SK-N-SH treated with all-trans-retinoic acid at 6 μM for 48 hours (cell line): Measurements from ENCODE around the gene PRSS8.

Source experiments
- BACH2 ChIP-seq: fragments of 250-450 bp; sonication (Bioruptor Pico); IDR thresholded peaks from 2 replicates; pipeline ENCODE4 v1.9.0; 2021; ENCODE audit warnings: mild to moderate bottlenecking, borderline replicate concordance
- RARB ChIP-seq: fragments of 250-450 bp; sonication (Bioruptor Pico); IDR thresholded peaks from 2 replicates; pipeline ENCODE4 v1.8.0; 2021; ENCODE audit warnings: mild to moderate bottlenecking, moderate library complexity
- ZC3H10 ChIP-seq: fragments of 250-450 bp; sonication (Bioruptor Pico); IDR thresholded peaks from 2 replicates; pipeline ENCODE4 v1.5.1; 2021; ENCODE audit warnings: mild to moderate bottlenecking, moderate library complexity
- ZNF70 ChIP-seq: fragments of 450-650 bp; formaldehyde crosslinking; IDR thresholded peaks from 2 replicates; pipeline ENCODE4 v1.5.0; 2020; ENCODE audit warnings: mild to moderate bottlenecking, moderate library complexity
- TF ChIP-seq, protein P1 (sequence below): fragments of 250-450 bp; sonication (Bioruptor Pico); IDR thresholded peaks from 2 replicates; pipeline ENCODE4 v1.5.1; 2020; ENCODE audit warnings: low read depth, mild to moderate bottlenecking, moderate library complexity
- TF ChIP-seq, protein P2 (sequence below): fragments of 250-450 bp; sonication (Bioruptor Pico); IDR thresholded peaks from 2 replicates; pipeline ENCODE4 v1.8.0; 2021; ENCODE audit warnings: low read depth, mild to moderate bottlenecking, moderate library complexity, borderline replicate concordance
- TF ChIP-seq, protein P3 (sequence below): fragments of 250-450 bp; sonication (Bioruptor Pico); IDR thresholded peaks from 2 replicates; pipeline ENCODE4 v1.8.0; 2020; ENCODE audit warnings: mild to moderate bottlenecking, moderate library complexity, borderline replicate concordance

DNA sequence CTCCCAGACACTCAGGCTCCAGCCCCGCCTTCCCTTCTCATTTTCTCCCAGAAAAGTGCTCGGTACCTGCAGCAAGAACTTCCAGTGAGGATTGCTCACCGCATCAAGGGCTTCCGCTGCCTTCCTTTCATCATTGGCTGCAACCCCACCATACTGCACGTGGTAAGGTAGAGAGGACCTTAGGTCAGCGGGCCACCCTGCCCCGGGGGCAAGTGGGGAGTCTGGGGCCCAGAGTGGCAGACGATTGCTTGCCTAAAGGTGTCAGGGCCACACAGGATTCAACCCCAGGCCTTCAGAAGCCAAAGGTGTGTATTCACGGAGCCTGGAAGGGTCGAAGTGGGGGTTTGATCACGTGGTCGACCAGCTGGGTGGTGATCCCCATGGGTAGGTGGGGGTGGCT is 25.9 kb downstream of the PRSS8 start:
- TF ChIP-seq RARB (CRISPR knock-in tag), result no peak
- TF ChIP-seq ZNF70 (CRISPR knock-in tag), result no peak
- TF ChIP-seq, protein P1, sequence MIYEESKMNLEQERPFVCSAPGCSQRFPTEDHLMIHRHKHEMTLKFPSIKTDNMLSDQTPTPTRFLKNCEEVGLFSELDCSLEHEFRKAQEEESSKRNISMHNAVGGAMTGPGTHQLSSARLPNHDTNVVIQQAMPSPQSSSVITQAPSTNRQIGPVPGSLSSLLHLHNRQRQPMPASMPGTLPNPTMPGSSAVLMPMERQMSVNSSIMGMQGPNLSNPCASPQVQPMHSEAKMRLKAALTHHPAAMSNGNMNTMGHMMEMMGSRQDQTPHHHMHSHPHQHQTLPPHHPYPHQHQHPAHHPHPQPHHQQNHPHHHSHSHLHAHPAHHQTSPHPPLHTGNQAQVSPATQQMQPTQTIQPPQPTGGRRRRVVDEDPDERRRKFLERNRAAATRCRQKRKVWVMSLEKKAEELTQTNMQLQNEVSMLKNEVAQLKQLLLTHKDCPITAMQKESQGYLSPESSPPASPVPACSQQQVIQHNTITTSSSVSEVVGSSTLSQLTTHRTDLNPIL (CRISPR knock-in tag), result no peak
- TF ChIP-seq, protein P2, sequence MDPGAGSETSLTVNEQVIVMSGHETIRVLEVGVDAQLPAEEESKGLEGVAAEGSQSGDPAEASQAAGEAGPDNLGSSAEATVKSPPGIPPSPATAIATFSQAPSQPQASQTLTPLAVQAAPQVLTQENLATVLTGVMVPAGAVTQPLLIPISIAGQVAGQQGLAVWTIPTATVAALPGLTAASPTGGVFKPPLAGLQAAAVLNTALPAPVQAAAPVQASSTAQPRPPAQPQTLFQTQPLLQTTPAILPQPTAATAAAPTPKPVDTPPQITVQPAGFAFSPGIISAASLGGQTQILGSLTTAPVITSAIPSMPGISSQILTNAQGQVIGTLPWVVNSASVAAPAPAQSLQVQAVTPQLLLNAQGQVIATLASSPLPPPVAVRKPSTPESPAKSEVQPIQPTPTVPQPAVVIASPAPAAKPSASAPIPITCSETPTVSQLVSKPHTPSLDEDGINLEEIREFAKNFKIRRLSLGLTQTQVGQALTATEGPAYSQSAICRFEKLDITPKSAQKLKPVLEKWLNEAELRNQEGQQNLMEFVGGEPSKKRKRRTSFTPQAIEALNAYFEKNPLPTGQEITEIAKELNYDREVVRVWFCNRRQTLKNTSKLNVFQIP (CRISPR knock-in tag), result no peak
- TF ChIP-seq ZC3H10 (CRISPR knock-in tag), result no peak
- TF ChIP-seq BACH2 (CRISPR knock-in tag), result no peak
- TF ChIP-seq, protein P3, sequence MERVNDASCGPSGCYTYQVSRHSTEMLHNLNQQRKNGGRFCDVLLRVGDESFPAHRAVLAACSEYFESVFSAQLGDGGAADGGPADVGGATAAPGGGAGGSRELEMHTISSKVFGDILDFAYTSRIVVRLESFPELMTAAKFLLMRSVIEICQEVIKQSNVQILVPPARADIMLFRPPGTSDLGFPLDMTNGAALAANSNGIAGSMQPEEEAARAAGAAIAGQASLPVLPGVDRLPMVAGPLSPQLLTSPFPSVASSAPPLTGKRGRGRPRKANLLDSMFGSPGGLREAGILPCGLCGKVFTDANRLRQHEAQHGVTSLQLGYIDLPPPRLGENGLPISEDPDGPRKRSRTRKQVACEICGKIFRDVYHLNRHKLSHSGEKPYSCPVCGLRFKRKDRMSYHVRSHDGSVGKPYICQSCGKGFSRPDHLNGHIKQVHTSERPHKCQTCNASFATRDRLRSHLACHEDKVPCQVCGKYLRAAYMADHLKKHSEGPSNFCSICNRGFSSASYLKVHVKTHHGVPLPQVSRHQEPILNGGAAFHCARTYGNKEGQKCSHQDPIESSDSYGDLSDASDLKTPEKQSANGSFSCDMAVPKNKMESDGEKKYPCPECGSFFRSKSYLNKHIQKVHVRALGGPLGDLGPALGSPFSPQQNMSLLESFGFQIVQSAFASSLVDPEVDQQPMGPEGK (CRISPR knock-in tag), result no peak
